Measurements from ENCODE around the gene MAP4K1. TPM values are rescaled to one million over a fixed set of nuclear protein-coding genes. Genes with fewer than 3 reads are reported as not detected.

MAP4K1 gene
- total RNA-seq, 1 donor from 2014 or later = 3.1 TPM

DNA sequence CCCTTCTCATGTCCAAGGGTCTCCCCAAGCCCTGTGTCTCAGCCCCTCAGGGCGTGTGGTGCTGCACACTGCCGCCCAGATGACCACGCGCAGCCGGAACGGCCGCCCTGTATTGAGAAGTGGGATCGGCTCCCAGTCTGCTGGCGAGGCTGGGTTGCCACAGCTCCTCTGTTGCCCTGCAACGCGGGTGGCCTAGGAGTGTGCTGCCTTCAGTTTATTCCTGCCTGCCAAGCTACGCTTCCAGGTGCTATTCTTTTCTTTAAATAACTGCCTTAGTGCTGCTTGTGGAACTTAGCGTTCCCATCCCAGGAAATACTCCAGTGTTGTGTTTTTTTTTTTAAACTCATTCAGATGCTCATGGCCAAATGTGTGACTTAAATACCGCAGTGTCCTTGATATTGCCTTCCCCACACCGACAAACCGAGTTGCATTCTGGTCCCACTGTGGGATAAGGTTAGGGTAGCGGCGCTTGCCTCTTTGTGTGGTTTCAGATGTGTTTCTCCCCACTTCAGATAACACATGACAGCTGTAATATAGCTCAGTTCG, 46.3 kb upstream of the MAP4K1 start:
- no peak overlapping the region for H3K4me3 ChIP-seq (ENCODE audit: low read depth, low read length)
- DNase-seq (ENCODE audit: low read depth) = no peak
- TF ChIP-seq, protein P1, sequence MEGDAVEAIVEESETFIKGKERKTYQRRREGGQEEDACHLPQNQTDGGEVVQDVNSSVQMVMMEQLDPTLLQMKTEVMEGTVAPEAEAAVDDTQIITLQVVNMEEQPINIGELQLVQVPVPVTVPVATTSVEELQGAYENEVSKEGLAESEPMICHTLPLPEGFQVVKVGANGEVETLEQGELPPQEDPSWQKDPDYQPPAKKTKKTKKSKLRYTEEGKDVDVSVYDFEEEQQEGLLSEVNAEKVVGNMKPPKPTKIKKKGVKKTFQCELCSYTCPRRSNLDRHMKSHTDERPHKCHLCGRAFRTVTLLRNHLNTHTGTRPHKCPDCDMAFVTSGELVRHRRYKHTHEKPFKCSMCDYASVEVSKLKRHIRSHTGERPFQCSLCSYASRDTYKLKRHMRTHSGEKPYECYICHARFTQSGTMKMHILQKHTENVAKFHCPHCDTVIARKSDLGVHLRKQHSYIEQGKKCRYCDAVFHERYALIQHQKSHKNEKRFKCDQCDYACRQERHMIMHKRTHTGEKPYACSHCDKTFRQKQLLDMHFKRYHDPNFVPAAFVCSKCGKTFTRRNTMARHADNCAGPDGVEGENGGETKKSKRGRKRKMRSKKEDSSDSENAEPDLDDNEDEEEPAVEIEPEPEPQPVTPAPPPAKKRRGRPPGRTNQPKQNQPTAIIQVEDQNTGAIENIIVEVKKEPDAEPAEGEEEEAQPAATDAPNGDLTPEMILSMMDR (conservative IDR thresholded peaks at IDR 0.05; ENCODE audit: low read depth, low read length) = no peak

DNA sequence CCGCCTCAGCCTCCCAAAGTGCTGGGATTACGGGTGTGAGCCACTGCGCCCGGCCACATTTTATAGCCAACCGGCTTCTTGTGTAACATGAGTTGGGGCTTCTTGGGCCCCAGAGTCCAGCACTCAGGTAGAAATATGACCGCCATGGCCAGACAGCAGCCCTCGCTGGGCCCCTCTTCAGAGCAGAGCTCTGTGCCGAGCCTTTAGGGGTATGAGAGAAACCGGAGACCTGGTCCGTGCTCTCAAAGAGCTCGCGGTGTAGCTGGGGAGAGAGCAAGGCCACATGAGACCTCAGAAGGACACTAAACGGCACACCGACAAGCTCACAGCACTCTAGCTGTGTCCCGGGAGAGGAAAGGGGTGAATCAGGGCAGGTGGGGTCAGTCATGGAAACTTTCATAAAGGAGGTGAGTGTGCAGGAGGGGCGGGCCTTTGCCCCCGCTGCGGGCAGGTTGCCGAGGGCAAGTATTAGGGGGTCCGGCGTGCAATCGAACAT, 45.5 kb upstream of the MAP4K1 start:
- H3K4me3 ChIP-seq (ENCODE audit: low read depth, low read length) = no peak overlapping the region
- DNase-seq (ENCODE audit: low read depth) = no peak
- TF ChIP-seq, protein P1 (conservative IDR thresholded peaks at IDR 0.05; ENCODE audit: low read depth, low read length) = no peak

DNA sequence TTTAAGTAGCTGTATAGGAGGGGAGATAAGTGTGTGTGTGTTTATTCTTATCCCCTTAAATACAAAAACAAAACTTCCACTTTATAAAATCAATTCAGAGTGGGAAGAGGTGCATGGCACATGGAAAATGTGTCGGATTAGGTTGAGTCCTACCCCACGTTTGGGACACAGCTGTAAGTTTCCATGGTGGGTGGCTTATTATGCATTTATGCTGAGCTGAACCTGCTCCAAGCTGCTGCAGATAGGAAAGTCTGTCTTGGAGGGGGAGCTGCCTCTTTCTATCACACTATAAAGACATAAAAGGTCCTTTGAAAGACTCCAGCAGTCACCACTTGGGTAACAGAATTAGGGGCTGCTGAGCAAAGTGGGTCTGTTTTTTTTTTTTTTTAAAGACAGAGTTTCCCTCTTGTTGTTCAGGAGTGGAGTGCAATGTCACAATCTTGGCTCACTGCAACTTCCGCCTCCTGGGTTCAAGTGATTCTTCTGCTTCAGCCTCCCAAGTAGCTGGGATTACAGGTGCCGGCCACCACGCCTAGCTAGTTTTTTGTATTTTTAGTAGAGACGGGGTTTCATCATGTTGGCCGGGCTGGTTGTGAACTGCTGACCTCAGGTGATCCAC, 44.9 kb upstream of the MAP4K1 start:
- TF ChIP-seq, protein P1 (conservative IDR thresholded peaks at IDR 0.05; ENCODE audit: low read depth, low read length) = no peak
- no peak overlapping the region for H3K4me3 ChIP-seq (ENCODE audit: low read depth, low read length)
- no peak for DNase-seq (ENCODE audit: low read depth)

- TF ChIP-seq, protein P1 (conservative IDR thresholded peaks at IDR 0.05; ENCODE audit: low read depth, low read length) = no peak
- DNase-seq (ENCODE audit: low read depth) = no peak
- H3K4me3 ChIP-seq (ENCODE audit: low read depth, low read length) = no peak overlapping the region
Observed at GRCh38 chr19:38661996-38662395, 44.2 kb upstream of the MAP4K1 start.

GRCh38 chr19:38661136-38661535, 43.4 kb upstream of the MAP4K1 start:
- TF ChIP-seq, protein P1 (conservative IDR thresholded peaks at IDR 0.05; ENCODE audit: low read depth, low read length) = no peak
- no peak for DNase-seq (ENCODE audit: low read depth)
- H3K4me3 ChIP-seq (ENCODE audit: low read depth, low read length) = no peak overlapping the region

DNA sequence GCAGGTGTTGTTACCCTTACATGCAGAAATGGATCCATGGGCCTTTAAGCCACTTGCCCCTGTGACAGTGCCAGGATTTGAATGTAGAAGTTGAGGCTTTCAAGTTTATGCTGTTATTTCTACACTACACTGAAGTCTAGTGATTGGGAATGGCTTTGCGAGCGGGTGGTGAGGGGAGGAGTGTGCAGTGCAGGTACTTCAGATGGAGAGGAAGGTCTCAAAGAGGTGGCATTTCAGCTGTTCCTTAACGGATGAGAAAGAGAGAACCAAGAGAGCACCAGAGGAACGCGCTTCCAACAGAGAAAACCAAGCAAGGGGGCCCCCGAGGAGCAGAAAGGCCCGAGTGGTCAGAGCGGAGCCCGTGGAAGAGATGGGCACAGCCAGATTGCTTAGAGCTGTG, 43.0 kb upstream of the MAP4K1 start:
- TF ChIP-seq, protein P1 (conservative IDR thresholded peaks at IDR 0.05; ENCODE audit: low read depth, low read length) = no peak
- no peak for DNase-seq (ENCODE audit: low read depth)
- H3K4me3 ChIP-seq (ENCODE audit: low read depth, low read length) = no peak overlapping the region
